ENCODE results near the gene CASK.

Gene CASK

GRCh38 chrX:41906515-41907187, 16.7 kb downstream of the CASK start:
- DNase-seq, result no peak

GRCh38 chrX:41903544-41903943, 19.8 kb downstream of the CASK start:
- DNase-seq, result no peak

GRCh38 chrX:41900321-41900720, 23.0 kb downstream of the CASK start:
- no peak for DNase-seq

DNA sequence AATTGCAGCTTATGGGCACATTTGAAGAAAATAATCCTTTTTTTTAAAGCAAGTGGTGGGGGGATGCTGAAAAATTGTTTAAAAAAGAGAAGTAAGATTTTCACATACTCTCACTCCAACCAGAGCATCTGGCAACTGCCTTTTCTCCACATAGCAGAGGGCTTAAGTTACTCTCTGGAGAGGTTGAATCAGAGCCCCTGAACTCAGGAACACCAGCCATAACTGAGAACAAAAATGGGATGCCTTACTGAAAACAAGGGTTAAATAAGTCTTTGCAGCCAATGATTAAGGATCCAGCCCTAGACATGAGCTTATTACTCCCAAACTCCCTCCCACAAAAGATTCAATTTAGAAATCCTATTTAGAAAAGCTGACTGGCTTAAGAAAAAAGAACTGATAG, 27.5 kb downstream of the CASK start:
- no peak for DNase-seq

GRCh38 chrX:41890026-41890423, 33.3 kb downstream of the CASK start:
- no peak for DNase-seq

GRCh38 chrX:41889317-41890025, 33.9 kb downstream of the CASK start:
- DNase-seq, result no peak

GRCh38 chrX:41887691-41888090, 35.7 kb downstream of the CASK start:
- DNase-seq, result no peak

DNA sequence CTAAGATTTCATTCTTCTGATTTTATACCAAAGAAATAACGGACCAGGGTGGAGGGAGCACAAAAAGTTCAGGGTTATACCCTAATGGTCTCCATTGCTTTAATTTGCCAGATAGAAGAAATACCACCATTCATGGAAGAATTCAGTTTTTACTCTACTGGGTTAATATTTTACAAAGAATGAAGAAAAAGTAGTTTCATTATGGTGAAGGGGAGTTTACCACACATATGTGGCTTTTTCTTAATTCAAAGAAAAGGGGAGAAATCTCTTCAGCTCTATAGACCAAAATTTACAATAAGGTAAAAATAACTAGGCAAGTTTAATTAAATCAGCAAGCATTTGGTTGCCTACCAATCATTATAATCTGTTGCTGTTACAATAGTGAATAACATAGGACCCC, 37.6 kb downstream of the CASK start:
- no peak for DNase-seq

GRCh38 chrX:41881166-41881565, 42.2 kb downstream of the CASK start:
- DNase-seq, result no peak

DNA sequence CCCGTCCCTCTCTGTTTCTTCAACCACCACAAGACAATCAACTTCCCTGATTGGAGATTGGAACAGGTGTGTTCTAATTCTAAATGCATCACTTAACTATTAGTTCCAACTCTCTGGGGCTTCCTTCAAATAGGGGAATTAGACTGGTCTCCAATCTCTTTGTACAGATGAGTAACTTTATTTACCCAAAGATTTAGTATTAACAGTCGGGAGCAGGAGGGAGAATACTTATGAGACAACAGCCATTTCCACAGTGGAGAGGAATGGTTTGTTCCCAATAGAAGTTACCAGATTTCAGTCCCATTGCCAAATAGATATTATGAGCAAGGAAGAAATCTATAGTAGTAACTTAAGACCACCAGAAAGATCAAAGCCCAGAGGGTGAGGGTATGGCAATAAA, 46.2 kb downstream of the CASK start:
- no peak for DNase-seq

GRCh38 chrX:41875142-41875541, 48.2 kb downstream of the CASK start:
- DNase-seq, result no peak

- peak; percentile 22 for DNase-seq
These were observed 52.6 kb downstream of the CASK start for GRCh38 chrX:41870719-41871151.

GRCh38 chrX:41868392-41868977, 54.9 kb downstream of the CASK start:
- DNase-seq, result no peak

GRCh38 chrX:41863343-41864203, 59.8 kb downstream of the CASK start:
- DNase-seq, result no peak

GRCh38 chrX:41862562-41863184, 60.7 kb downstream of the CASK start:
- DNase-seq, result no peak

DNA sequence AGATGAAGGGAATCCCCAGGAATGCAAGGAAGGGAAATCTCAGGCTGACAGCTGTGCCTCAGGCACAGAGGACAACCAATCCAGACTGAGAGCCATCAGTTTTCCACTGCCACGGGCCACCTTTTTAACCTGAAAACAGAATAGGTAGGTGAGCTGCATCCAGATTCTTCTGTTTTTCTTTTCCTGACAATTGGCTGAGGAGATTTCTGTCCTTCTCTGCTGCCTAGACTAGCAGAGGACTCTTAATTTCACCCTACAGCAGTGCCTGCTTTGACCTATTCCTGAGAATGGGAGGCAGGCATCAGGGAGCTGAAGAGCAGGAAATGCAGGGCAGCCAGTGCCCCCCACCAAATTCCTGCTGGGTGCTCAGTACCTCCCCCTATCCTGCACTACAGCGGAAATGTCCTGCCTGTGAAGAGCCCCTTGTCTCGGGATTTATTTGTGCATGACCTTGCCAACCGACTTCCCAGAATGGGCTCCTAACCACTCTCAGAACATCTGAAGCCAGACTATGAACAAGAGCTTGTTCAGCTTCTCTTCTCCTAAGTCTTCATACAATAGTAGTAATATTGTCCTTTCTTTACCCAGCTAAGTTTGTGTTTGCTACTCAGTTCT, 65.1 kb downstream of the CASK start:
- DNase-seq, result no peak

DNA sequence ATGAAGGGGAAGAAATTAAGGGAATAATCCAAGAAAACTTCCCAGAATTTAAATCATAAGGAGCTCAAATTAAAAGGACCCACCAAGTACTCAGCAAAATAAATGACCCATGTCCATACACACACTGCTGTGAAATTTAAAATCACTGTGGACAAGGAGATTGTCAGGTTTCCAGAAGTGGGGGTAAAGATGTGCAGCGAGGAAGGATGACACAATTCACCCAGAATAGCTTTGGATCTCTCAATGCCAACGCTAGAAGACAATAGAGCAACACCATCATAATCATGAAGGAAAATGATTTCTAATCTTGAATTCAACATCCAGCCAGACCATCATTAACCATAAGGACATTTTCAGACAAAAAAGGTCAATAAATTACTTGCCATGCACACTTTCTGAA, 65.7 kb downstream of the CASK start:
- DNase-seq, result no peak

- DNase-seq, result no peak
These were observed 76.6 kb downstream of the CASK start for GRCh38 chrX:41846714-41847113.

- DNase-seq, result no peak
These were observed 85.9 kb downstream of the CASK start for GRCh38 chrX:41837270-41837944.

- DNase-seq, result no peak
These were observed 94.5 kb downstream of the CASK start for GRCh38 chrX:41828826-41829225.

DNA sequence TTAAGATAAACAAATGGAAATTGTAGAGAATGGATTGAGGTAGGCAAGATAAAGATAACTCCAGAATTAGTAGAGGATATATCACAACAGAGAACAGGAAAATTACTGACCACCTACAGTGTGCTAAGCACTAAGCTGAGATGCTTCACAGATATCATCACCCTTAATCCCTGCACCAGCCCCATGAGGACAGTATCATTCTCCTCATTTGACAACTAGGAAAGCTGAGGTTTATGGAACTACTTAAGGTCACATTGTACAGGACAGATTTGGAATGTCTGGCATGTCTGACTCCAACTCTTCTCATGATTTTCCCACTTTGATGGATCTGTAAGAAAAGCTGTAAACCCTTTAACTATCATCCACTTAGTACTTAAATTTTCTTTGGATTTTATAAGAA, 95.5 kb downstream of the CASK start:
- DNase-seq, result no peak

- DNase-seq, result no peak
These were observed 97.6 kb downstream of the CASK start for GRCh38 chrX:41825796-41826195.

Data from NCI-H2029 (cell line).